HPDE6-E6E7 (cell line): ENCODE measurements around the gene ARHGEF11.

Experiments used
- DNase-seq: peaks from one replicate; pipeline ENCODE4 v3.0.0; 2011; ENCODE audit warnings: missing footprints; ENCODE audit errors: extremely low spot score

The ARHGEF11 gene

DNA sequence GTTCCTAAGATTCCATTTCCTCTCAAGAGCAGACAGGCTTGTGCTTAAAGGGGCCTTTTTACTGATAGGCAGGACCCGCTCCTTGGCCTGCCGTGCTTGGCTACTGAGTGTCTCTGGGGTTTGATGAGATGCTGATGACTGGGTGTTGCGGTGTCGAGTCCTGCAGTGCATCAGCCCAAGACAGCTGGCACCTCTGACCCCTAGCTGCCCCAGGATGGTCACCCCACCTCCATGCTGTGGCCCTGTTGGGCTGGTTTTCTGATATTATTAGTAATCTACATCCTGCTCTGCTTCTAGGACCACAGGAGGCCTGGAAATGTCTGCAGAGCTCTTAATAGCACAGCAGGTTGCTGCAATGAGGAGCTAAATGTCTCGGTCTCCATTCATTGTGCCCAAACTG is 96.4 kb downstream of the ARHGEF11 start:
- DNase-seq: no peak

DNA sequence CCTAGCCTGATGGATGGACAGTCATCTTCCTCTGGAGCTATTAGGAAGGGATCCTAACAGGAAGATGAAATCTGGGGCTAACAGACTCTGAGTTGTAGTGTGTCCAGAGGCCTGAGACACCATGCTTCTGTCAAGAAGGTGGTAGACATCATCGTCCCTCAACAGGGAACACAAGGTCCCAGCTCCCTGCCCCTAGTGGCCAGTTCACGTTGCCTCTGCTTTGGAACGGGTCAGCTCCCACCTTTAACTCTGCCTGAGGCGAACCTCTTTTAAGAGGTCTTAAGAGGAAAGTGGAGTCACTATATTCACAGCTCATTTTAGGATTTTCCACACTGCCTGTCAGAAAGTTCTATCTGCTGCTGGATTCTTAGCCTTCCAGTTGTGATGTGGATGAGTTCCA is 96.8 kb downstream of the ARHGEF11 start:
- DNase-seq: no peak

DNA sequence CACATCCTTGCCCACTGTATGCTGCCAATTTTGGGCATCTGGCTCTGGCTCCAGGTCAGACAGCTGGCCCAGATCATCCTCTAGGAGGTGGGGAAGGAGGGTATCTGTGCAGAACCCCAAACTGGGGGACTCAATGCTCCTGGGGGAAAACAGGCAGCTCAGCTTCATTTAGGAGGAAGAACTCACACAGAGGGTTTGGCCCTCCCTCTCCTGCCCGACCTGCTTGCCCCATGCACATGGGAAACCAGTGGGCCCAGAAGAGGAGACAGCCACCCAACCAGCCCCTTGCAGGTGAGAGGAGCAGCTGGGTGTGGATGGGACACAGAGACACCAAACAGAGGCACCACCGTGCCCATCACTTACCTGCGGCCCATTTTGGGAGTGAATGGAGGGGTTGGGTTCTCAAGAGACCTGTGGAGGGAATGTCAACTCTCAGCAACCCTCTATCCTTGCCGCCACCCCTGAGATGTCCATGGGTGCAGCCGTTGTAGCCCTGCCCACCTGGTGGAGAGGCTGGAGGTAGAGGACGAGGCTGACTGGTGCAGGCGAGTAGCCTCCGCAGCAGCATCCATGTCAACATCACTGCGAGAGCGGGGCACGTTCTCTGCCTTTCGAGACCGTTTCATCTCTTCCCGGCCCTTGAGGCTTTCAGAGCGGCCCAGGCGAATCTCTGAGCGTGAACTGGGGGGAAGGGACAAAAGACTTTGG is 97.6 kb downstream of the ARHGEF11 start:
- no peak for DNase-seq

DNA sequence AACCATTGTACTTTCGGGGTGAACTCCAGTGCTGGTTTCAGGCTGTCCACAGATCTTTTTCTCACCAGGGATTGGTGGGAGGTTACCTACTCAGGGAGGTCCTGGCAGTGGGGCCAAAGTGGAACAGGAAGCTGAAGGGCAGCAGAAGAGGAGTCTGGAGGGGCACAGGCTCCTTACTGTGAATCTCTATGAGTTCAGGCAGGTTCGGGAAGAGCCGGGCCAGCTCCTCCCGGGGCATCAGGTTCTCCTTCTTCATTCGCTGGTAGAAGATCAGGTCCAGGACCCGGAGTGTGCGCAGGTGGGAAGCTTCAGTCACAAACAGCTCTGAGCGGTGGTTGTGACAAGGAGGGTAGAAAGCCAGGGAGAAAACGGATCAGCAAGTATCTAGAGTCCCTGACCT is 98.4 kb downstream of the ARHGEF11 start:
- DNase-seq: no peak

DNA sequence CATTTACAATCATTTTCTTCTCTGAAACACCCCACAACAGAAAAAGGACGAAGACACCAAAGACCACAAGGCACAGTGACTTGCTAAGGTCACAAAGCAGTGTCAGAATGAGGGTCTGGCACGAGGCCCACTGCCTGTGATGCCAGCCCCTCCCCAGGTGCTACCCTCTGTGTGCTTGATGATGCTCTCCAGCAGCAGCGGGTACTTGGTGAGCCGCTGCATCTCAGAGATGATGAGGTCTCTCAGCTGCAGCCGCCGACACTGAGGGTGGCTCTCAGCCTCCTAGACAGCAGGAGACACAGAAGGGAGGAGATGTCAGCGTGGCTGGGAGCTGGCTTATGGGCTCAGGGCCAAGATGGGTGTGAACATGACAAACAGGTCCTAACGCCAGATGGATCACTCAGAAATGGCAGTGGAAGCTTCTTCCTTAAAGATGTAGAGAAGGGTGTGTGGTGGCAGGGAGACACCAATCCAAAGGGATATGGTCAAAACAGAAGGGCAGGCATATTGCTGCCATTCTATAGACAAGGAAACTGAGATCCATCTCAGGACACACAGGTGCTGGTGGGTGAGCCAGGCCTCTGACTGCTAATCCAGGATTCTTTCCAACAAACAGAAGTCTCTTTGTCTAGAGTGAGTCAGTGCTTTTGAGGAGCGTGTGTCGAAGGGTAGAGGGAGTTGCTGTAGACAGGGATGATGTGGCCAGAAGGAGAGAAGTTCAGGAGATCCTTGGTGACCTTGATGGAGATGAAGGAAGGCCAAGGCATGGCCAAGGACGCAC is 99.5 kb downstream of the ARHGEF11 start:
- no peak for DNase-seq

DNA sequence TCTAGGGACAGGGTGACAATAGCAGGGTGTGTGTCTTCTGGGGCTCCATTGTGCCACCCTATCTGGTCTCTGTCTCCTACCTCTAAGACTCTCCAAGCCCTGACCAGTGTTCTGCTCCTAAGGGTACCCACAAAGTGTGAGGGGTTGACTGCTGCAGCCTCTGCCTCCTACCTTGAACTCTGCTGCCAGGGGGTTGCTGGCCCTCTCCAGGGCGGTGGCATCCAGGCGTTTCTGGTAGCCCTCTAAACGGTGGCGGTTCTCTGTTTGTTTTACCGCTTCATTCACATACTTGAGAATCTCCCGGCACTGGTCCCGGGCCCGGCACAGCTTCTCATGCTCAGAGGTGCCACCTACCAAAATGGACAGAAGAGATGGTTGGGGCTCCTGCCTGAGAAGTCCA is 100.7 kb downstream of the ARHGEF11 start:
- no peak for DNase-seq

DNA sequence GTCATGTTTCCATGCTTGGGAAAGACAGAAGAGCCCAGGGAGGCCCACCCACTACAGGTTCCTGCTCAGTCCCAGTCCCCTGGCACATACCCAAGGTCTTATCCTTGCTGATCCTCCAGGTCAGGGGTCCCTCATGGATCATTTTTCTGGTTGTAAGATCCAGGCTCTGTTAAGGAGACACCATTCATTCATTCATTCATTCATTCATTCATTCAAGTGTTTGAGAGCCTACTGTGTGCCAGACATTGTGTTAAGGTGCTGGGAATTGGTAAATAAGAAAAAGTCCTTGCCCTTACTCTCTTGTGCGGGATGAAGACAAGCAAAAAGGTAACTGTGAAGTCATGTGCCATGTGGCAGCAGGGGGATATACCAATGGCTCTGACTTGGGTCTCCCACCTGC is 101.3 kb downstream of the ARHGEF11 start:
- no peak for DNase-seq

DNA sequence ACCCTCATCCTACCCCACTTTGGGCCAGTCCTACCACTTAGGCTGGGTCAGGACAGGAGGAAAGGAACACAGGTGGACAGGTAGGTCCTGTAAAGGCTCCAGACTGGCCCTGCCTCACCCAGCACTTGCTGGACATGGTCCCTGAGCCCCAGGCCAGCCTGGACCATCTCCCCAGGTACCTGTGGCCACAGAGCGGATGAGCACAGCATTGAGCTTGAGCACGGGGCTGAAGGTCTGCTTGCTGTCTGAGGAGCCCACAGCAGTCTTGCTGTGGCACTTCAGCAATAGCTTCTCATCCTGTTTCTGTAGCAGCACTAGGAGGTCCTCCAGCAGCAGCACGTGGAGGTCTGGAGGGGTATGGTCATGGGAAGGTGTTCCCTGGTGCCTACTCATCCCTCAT is 101.8 kb downstream of the ARHGEF11 start:
- DNase-seq: no peak

DNA sequence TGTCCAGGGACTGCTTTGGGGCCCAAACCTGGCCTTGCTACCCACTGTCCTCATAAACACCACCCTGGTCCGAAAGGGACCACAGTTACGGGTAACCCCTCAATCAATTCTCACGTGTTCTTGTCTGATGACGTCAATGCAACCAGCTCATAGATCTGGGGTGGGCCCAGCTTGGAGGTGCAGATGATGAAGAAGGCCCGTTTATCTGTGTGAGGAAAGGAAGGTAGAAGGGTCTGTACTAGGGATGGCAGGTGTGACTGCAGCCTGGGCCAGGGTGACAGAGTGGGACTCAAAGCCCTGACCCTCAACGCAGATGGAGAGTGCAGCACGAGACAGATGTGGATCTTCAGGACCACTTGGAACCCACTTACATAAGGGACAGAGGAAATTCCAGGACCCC is 103.0 kb downstream of the ARHGEF11 start:
- no peak for DNase-seq

DNA sequence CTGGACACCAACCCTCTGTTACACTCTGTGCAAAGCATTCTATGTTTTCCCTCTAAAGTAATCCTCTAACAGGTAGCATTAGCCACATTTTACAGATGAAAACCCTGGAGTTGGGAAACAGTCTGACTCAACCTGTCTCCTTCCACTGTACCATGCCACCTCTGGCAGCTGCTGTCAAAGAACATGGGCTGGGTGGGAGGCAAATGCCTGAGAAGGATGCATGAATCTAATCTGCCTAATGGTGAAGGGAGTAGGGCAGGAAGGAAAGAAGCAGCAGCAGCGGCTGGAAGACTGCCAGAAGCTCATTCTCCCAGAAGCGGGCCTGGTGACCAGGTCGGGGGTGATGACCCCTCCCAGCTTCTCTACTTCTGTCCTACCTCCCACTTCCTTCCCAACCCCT is 103.4 kb downstream of the ARHGEF11 start:
- no peak for DNase-seq

DNA sequence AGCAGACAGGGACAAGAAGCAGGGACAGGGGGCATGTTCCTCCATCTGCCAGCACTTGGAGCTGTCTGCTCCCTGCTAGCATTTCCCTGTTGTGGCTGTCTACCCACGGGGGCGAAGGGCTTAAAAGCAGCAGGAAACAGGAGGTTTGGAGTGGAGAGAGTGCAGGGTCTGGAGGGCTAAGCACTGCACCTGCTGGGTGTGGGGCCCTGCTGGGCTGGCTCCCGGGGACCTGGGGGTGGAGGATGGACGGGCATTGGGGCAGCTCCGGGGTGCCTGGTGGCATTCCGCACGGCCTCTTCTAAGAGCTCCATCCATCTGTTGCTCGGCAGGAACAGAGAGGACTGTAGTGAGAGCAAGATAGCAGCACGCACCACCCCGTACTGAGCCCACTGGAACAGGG is 103.9 kb downstream of the ARHGEF11 start:
- no peak for DNase-seq

DNA sequence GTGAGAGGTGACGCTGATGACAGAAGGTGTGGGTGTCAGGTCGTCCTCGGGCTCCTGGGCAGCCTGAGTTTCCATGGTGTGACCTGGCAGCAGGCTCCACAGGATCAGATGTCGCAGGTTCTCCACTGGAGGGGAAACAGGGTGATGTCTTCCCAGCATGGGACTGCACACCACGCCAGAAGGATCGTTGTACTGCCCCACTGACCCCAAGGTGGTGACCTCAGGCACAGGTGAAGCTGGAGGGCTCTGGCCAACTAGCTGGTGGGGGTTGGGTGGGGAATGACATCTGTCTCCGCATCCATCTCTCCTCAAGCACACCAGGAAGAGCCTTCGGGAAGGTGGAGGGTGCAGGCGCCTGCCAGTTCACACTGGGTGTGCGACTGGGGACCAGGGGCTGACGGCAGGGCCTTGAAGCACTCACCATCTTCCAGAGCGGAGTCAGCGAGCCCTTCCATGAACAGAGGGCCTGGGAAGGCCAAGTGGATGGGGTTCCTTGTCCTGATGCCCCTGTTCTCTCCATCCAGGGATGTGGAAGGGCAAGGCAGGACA is 105.7 kb downstream of the ARHGEF11 start:
- DNase-seq: no peak

DNA sequence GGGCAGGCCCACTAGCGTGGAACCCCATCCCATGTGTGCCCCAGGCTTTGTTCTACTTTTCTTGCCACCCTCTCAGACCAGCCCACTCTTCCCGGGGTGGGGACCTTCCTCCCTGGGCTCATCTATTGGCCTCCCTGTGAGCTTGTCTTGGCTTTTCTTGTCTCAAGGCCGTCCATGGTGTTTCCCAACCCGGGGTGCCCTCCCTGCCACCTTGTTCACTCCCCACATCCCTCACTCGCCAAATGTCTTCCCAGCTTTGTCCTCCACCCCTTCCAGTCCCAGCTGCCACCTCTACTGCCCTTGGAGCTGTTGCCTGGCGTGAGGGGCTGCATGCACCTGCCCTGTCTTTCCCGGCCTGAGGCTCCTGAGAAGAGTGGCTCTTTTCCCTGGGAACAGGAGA is 106.7 kb downstream of the ARHGEF11 start:
- DNase-seq: no peak

DNA sequence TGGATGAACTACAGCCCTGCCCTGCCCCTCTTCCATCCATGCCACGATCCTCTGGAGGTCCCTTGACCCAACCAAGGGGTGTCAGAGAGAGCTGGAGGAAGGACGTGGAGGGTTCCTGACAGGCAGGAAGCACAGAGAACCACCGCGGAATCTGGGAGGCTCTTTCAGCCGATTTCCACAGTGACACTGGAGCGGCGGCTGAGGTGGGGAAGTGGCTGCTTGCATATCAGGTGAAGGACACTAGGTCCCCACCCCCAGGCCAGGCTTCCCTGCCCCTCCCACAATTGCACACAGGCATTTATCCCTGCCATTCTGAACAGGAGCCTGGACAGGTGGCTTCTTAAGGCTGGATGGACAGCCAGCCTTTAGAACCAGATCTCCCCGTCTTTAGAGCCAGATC is 107.7 kb downstream of the ARHGEF11 start:
- DNase-seq: no peak

DNA sequence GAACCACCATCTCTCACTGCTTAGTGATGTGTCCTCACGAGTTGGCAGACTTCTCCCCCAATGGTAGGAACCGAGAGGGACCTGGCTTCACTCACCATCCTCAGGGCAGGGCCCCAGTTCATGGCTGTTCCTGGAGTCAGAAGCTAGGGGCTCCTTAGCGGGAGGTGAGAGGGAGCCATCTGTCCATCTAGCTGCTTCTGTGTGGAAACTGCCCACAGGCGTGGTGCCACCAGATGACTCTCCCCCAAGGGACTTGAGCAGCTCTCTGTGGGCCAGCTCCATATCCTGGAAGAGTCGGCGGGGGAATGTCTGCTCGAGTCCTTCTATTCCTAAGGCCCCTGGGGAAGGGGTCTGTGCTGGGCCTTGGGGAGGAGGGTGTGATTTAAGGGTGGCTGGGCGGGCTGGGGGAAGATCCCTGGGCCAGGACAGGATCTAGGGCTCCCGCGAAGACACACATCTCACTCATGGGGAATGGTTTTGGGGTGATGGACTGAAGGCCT is 108.8 kb downstream of the ARHGEF11 start:
- no peak for DNase-seq

DNA sequence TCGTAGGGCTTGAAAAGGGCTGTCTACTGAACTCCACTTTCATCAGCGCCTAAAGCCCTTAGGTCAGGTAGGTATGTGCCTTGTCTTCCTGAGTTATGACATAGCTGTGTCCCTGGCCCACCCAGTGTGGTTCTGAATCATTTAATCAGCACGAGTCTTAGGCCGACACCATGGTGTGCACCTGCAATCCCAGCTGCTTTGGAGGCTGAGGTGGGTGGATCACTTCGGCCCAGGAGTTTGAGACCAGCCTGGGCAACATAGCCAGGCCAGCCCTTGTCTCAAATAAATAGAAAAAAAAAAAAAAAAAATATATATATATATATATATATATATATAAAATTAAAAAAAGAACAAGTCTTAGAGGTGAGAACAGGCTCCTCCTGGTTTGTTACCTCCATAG is 109.4 kb downstream of the ARHGEF11 start:
- DNase-seq: no peak

DNA sequence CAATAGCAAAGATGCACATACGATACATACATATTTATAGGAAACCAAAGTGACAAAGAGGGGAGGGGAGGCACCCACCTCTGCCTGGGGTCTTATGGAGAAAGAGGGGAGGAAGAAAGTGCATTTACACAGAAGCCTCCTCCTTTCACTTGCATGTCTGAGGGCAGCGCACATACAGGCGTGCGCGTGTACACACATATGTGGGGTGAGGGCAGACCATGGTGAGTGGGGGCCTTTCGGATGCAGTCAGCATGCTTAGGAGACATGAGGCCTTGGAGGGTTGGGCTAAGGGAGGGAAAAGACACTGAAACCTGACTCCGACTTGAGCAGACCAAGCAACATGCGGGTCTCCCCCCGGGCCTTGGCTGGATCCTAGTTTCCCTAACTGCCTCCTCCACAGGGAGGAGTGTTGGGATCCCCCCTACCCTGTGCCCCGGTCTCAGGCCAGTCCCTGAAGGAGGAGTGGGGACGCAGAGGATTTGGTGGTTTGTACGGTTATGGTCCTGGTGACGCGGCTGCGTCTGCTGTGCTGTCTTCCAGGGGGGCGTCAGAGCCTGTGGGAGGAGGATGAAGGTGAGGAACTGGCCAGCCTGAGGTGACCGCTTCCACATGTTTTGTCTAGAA is 109.9 kb downstream of the ARHGEF11 start:
- DNase-seq: no peak

DNA sequence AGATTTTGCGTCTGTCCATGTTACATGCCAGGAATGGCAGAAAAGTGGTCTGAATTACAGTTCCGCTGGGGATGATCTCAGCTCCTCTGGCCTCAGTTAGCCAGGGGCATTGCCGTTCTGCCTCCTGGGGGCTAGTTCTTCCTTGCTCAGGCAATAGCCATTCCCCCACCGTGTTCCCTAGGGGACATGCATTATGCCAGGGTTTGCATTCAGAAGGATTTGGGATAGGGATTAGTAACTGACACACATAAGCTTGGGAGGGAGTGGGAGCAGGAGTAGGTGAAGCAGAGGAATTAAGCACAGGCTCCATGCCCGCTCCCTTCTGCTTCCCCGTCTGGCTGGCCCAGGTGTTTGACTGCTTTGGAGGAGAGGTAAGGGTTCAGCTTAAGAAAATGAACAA is 112.4 kb downstream of the ARHGEF11 start:
- no peak for DNase-seq

DNA sequence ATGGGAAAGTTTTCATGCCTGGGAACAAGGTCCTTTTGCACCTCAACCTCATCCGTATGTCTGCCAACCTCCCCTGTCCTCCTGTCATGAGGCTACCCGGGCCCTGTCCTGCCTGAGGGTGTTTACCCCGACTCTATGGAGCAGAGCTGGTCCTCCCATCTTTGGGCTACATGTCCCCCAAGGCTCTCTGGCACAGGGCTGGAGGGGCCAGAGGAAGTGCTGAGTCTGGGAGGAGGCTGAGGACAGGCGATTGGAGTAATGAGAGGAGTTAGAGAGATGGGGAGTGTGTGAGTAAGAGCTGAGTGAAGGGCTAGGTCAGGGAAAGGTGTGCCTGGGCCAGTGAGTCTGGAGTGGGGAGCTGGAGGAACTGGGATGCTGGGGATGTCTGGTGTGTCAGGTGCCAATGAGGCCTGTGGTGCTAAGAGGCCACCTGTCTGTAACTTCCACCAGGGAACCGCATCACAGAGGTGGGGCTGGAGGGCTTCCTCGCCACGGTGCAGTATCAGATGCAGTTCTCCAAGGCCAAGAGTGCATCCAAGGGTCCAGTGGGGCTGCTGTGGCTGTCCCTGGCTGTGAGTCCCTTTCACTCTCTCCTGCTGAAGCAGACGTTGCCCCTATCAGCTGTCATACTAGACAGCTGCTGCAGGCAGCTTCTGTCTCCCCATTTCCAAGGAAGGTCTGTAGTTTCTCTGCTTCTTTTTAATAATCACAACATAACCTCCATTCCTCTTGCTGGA is 113.4 kb downstream of the ARHGEF11 start:
- no peak for DNase-seq

DNA sequence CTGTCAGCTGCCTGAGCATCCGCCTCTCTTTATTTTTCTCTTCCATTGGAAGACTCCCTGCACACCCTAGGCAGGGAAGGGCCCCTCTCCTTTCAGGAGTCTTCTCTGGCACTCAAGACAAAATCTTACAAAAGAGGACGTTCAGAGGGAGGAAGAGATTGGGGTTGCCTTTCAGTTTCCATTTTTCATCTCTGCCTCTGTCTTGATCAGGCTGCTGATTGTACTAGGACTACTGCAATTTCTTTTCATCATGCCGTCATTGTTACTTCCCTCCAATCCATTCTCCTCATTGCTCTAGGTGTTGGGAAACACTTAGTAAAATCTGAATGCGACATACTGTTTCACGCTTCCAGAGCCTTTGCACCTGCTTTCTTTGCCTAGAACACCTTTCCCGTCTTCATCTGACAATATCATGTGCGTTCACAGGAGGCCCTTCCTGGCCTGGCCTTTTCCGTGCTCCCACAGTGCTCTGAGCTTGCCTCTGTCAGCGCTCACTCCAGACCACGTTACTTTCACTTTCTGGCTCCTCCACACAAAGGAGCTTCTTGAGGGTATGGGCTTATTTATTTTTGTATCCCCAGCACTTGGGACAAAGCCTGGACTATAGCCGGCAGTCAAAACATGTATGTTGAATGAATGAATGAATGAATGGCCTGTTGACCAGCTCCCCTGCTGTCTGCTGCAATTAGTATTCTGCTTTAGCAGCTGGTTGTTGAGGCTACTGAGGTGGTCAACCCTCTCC is 114.2 kb downstream of the ARHGEF11 start:
- DNase-seq: no peak

DNA sequence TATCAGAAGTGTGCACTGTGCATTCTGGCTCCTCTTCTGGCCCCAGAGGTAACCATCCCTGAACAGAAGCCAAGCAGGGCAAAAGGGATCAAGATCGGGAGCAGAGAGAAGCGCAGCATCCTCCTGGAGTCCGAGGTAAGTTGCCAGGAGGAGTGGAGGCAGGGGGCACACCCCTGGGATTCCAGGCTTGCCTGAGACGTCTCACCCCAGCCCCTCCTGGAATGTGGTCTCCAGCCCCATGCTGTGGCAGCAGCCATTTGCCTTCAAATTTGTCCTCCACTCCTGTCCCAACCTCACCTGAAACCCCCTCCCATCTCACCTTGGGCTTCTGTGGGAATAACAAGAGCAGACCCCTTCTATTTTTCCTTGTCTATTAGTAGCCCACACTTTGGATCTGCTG is 115.1 kb downstream of the ARHGEF11 start:
- DNase-seq: no peak
